GM12872 (cell line): Measurements from ENCODE around the gene PHF2.

ENCODE experiments used
- TF ChIP-seq, protein P1 (sequence below): IDR thresholded peaks from 3 replicates; pipeline ENCODE4 v1.5.1; 2011; ENCODE audit warnings: low read depth, mild to moderate bottlenecking, low read length, moderate library complexity; ENCODE audit not compliant: insufficient read depth

Gene PHF2

DNA sequence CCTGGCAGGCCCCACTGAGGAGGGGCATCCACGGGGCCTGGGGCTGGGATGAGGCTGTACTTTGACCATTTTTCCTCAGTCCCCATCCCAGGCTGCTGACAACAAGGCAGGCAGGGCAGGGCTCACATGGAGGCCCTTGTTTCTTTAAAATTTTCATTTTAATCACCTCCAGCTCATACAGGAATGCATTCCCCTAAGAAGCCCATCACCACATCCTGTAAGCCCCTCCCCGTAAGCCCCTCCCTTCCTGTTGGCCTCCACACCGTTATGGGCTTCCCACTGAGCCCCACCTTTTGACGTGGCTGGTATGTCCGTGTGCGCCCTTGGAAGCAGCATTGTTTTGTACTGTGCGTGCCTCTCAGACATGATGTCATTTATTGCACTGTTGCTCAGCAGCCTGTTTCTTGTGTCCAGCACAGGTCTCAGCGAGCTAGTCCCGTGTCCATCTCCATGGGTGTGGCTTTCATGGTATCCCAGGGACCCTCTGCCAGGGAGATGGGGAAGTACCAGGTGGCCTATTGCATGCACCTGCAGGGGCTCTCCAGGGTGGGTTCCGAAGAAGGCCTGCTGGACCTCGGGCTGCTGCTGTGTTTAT is 22.4 kb downstream of the PHF2 start:
- TF ChIP-seq, protein P1, sequence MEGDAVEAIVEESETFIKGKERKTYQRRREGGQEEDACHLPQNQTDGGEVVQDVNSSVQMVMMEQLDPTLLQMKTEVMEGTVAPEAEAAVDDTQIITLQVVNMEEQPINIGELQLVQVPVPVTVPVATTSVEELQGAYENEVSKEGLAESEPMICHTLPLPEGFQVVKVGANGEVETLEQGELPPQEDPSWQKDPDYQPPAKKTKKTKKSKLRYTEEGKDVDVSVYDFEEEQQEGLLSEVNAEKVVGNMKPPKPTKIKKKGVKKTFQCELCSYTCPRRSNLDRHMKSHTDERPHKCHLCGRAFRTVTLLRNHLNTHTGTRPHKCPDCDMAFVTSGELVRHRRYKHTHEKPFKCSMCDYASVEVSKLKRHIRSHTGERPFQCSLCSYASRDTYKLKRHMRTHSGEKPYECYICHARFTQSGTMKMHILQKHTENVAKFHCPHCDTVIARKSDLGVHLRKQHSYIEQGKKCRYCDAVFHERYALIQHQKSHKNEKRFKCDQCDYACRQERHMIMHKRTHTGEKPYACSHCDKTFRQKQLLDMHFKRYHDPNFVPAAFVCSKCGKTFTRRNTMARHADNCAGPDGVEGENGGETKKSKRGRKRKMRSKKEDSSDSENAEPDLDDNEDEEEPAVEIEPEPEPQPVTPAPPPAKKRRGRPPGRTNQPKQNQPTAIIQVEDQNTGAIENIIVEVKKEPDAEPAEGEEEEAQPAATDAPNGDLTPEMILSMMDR: no peak

DNA sequence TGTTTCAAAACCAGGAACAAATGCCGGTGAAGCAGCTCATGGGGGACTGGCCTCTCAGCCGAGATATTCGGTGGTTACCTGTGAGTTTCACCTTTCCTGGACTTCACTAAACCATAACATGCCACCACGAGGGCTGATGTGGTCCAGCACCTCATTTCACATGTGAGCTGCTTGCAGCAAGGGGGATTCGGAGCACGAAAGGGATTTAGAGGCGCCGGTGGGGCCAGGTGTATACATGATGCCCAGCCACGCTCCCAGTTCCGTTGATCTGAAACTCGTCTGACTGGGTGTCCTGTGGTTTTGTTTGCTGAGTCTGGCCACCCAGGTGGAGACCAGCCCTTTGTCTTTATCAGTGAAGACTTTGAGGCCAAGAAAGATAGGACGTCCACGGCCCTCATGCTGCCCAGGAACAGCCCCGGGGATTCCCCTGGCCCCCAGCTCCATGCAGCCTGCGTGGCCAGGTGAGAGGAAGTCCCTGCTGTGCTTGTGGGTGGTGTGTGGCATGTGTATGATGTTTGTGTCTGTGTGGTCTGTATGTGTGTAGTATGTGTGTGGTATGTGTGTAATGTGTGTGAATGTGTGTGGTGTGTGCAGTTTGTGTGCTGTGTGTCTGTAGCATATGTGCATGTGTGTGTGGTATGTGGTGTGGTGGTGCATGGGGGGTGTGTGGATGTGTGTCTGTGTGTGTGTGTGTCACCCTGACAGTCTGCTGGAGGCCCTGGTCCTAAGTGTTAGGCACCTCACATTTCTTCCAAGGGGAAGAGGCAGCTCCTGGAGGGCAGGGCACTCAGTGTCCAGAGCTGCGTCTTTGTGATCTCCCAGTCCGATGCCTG is 23.4 kb downstream of the PHF2 start:
- TF ChIP-seq, protein P1: no peak

DNA sequence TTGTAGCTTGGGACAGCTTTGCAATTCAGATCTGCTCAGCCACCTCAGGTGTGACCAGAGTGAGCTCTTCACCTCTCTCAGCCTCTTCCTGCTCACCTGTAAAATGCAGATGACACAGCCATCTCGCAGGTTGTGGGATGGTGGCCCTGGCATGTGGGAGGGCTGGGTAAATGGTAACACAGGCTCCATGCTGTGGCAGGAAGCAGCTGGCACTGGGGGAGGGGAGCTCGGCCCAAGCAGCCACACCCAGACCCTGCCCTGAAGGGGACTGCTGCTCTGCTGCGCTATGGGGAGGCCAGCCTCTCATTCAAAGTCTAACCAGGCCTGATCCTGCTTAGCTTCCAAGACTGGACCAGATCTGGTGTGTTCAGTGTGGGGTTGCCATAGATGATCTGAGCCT is 24.1 kb downstream of the PHF2 start:
- TF ChIP-seq, protein P1: no peak

DNA sequence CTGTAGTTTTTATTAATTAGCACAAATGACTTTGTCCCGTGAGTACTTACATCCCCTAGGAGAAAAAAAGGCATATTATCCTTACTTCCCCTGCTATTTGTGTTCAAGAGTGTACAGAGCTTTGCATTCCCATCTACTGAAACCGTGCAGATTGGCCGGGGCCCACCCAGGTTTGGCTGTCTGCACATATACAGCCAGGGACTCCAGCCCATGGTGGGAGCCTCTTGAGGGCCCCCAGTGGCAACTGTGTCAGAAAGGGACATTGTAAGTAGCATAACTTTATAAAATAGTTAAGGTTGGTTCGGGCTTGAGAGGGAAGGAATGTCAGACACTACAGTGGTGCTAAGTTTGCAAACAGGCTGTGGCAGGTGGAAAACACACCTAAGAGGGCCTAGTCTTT is 24.7 kb downstream of the PHF2 start:
- TF ChIP-seq, protein P1: no peak

DNA sequence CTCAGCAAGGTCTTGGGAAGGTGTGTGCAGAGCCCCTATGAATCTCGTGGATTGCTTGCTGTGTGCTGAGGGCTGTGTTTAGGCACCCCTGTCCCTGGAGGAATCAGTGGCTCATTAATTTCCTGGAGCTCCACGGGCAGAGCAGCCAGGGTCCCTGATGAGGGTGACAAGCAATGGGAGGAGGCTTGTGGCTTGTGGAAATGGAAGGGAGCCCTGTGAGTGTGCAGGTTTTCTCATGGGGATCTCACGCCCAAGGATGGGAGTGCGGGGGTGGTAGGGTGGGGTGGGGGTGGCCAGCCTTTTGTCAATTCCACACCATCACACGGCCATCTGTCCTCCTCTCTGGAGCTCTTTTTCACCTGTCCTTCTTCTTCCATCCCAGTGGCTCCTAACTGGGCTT is 25.3 kb downstream of the PHF2 start:
- TF ChIP-seq, protein P1: no peak

DNA sequence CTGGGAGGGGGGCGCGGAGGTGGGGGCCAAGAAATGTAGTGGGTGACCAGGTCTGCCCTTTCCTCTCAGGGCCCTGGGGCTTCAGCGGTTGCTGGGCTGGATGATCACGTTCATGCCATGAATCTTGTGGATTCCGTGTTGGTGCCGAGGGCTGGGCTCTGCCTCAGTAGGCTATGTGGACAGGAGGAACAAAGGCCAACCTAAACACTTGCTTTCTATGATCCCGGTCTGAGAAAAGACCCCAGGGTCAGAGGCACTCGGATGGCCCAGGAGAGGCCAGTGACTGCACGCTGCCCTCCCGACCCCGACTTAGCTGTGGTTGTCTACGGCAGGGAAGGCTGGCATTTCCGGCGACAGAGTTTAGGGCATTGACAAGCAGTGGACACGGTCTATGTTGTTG is 26.6 kb downstream of the PHF2 start:
- TF ChIP-seq, protein P1: no peak

DNA sequence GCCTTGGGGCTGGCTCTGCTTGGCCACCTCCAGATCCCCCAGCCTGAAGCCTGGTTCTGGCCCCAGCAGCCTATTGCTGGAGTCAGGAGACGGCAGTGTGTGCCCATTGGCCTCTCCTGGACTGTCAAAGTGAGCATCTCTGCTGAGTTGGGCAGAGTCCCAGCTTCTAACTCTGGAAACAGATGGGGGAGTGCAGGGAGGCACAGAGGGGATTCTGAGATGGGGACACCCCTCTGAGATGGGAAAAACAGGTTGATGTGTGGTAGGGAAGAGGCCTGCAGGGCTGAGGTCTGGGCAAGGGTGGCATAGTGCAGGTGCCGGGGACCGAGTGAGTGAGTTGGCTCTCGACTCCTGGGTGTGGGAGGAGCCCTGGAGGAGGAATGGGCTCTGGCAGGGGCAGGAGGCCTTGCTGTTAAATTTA is 27.5 kb downstream of the PHF2 start:
- TF ChIP-seq, protein P1: no peak
